MG63 (cell line): ENCODE data around the gene PCNX3. TPM values are rescaled to one million over a fixed set of nuclear protein-coding genes. Genes with fewer than 3 reads are reported as not detected.
"Not testable (repeated sequence)": the region's sequence is repeated elsewhere in the genome, so short reads cannot be mapped to it uniquely, and the experiment has no call there.

ENCODE experiments used
- DNase-seq: peaks from one replicate; pipeline ENCODE4 v3.0.0-alpha.2; 2020
- H3K27me3 ChIP-seq: fragments of 250-450 bp; sonication (Bioruptor Pico); 2 replicates; pipeline ENCODE4 v1.5.1; 2020; ENCODE audit warnings: mild to moderate bottlenecking, moderate library complexity
- H3K36me3 ChIP-seq: fragments of 250-450 bp; sonication (Bioruptor Pico); 2 replicates; pipeline ENCODE4 v1.5.1; 2020; ENCODE audit warnings: mild to moderate bottlenecking, moderate library complexity
- H3K4me3 ChIP-seq: fragments of 250-450 bp; sonication (Bioruptor Pico); 2 replicates; pipeline ENCODE4 v1.5.1; 2020; ENCODE audit warnings: mild to moderate bottlenecking, moderate library complexity
- H3K9me3 ChIP-seq: fragments of 250-450 bp; sonication (Bioruptor Pico); 2 replicates; pipeline ENCODE4 v1.5.1; 2020; ENCODE audit warnings: mild to moderate bottlenecking, moderate library complexity
- total RNA-seq: library from RNA; depleted of rRNA; stranded (reverse); fragments of >200 nt; shearing (Covaris generic); gene quantifications from 2 replicates; pipeline ENCODE4 v1.2.3, GENCODE V29; 2014; ENCODE audit warnings: low replicate concordance

Gene PCNX3
- total RNA-seq, 1 experiment from 2014 or later: 21.0 TPM

GRCh38 chr11:65651589-65652510 is 36.3 kb downstream of the PCNX3 start:
- no peak for DNase-seq
- Histone ChIP-seq H3K27me3 (no peaks in the 10 kb centered on the region), H3K4me3 (peak overlapping the region; percentile 53), H3K36me3 (peaks cover 38% of the 10 kb centered on the region), H3K9me3 (no peaks in the 10 kb centered on the region)

- H3K36me3 ChIP-seq: peaks cover 47% of the 10 kb centered on the region
These were observed 37.1 kb downstream of the PCNX3 start for GRCh38 chr11:65652511-65653228.

GRCh38 chr11:65653229-65654225 is 38.0 kb downstream of the PCNX3 start:
- Histone ChIP-seq H3K4me3 (peak overlapping the region; percentile 53), H3K27me3 (no peaks in the 10 kb centered on the region), H3K36me3 (peaks cover 55% of the 10 kb centered on the region), H3K9me3 (no peaks in the 10 kb centered on the region)
- no peak for DNase-seq

More at GRCh38 chr11:65652511-65653228, 37.1 kb downstream of the PCNX3 start:
- Histone ChIP-seq H3K27me3 (no peaks in the 10 kb centered on the region), H3K4me3 (peak overlapping the region; percentile 53), H3K9me3 (no peaks in the 10 kb centered on the region)
- peak; percentile 91 for DNase-seq

GRCh38 chr11:65654375-65655349 is 39.1 kb downstream of the PCNX3 start:
- no peak for DNase-seq
- Histone ChIP-seq H3K27me3 (no peaks in the 10 kb centered on the region), H3K9me3 (no peaks in the 10 kb centered on the region), H3K4me3 (no peak overlapping the region), H3K36me3 (peaks cover 65% of the 10 kb centered on the region)

GRCh38 chr11:65655570-65656332 is 40.2 kb downstream of the PCNX3 start:
- H3K36me3 ChIP-seq: peaks cover 73% of the 10 kb centered on the region

GRCh38 chr11:65657426-65657825 is 41.9 kb downstream of the PCNX3 start:
- H3K36me3 ChIP-seq: peaks cover 81% of the 10 kb centered on the region

More at GRCh38 chr11:65655570-65656332, 40.2 kb downstream of the PCNX3 start:
- H3K4me3 ChIP-seq: no peak overlapping the region
- no peaks in the 10 kb centered on the region for H3K9me3 ChIP-seq
- H3K27me3 ChIP-seq: no peaks in the 10 kb centered on the region
- no peak for DNase-seq

GRCh38 chr11:65658174-65659021 is 42.8 kb downstream of the PCNX3 start:
- no peak overlapping the region for H3K4me3 ChIP-seq
- no peaks in the 10 kb centered on the region for H3K9me3 ChIP-seq
- H3K36me3 ChIP-seq: peaks cover 81% of the 10 kb centered on the region
- no peak for DNase-seq
- H3K27me3 ChIP-seq: no peaks in the 10 kb centered on the region

More at GRCh38 chr11:65657426-65657825, 41.9 kb downstream of the PCNX3 start:
- H3K4me3 ChIP-seq: no peak overlapping the region
- no peaks in the 10 kb centered on the region for H3K27me3 ChIP-seq
- DNase-seq: no peak
- H3K9me3 ChIP-seq: no peaks in the 10 kb centered on the region

GRCh38 chr11:65660038-65660437 is 44.5 kb downstream of the PCNX3 start:
- Histone ChIP-seq H3K4me3 (no peak overlapping the region), H3K9me3 (no peaks in the 10 kb centered on the region), H3K36me3 (peaks cover 65% of the 10 kb centered on the region)

GRCh38 chr11:65660908-65661307 is 45.3 kb downstream of the PCNX3 start:
- not testable (repeated sequence) for H3K9me3 ChIP-seq, DNase-seq, H3K27me3 ChIP-seq
- Histone ChIP-seq H3K4me3 (peak overlapping the region; percentile 69; the same call in 1 of the 2 replicates), H3K36me3 (peaks cover 57% of the 10 kb centered on the region)

More at GRCh38 chr11:65660038-65660437, 44.5 kb downstream of the PCNX3 start:
- no peaks in the 10 kb centered on the region for H3K27me3 ChIP-seq
- DNase-seq: no peak

- Histone ChIP-seq H3K9me3 (no peaks in the 10 kb centered on the region), H3K27me3 (no peaks in the 10 kb centered on the region), H3K4me3 (peak overlapping the region; percentile 69), H3K36me3 (peaks cover 49% of the 10 kb centered on the region)
- no peak for DNase-seq
These were observed 46.1 kb downstream of the PCNX3 start for GRCh38 chr11:65661599-65662246.

- Histone ChIP-seq H3K4me3 (peak overlapping the region; percentile 69), H3K27me3 (no peaks in the 10 kb centered on the region), H3K36me3 (peaks cover 43% of the 10 kb centered on the region), H3K9me3 (no peaks in the 10 kb centered on the region)
- DNase-seq: no peak
These were observed 46.7 kb downstream of the PCNX3 start for GRCh38 chr11:65662247-65662798.

GRCh38 chr11:65662799-65663638 is 47.4 kb downstream of the PCNX3 start, which contains the start of gene RELA:
TSS of gene RELA (minus strand) at chr11:65662916. CDS start at chr11:65662832, 84 bp downstream.
- peak; percentile 98 for DNase-seq
- no peaks in the 10 kb centered on the region for H3K9me3 ChIP-seq
- H3K36me3 ChIP-seq: peaks cover 36% of the 10 kb centered on the region
- peak within 1 kb of the TSS; percentile 69 for H3K4me3 ChIP-seq
- H3K27me3 ChIP-seq: no peaks in the 10 kb centered on the region
